ENCODE data around the gene SLC6A8.
A peak's percentile ranks its signal among the peaks of the same experiment; 100 is the strongest.

SLC6A8 gene

DNA sequence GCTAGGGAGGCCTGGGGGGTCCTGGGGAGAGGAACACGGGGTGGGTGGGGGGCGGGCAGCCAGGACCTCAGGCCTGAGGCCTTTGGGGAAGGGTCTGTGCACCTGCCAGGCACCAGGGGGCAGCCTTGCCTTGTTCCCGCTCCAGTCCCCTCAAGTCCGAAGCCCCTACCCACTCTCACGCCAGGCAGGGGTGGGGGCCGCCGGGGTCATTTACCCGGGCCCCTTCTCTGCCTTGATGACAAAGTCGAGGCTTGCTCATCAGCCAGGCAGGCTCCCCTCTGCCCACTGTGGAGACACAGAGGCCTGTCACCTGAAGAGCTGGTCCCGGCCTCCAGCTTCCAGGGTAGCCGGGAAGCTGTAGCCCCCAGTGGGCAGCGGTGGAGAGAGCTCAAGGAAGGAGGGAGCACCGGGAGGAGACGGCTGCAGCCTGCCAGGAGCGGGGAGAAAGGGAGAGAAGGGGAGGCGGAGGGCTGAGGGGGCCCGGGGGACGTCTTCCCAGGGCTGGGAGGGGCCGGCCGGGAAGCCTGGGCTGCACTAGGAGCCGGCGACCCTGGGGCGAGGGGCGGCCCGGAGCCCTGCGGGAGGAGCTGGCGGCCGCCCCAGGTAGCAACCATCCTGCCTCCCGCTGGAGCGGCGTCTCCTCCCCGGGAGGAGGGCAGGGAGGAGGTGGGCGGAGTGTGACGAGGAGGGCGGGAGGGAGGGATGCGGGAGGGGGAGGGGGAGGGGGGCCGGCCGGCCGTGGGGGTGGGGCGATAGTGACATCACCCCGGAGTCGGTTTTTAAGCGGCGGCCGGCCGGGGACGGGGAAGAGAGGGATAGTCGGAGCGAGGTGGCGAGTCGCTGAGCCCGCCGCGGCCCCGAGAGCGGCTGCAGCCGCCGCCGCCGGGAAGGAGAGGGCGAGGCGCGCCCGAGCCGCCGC is at the start of gene SLC6A8:
TSS of gene SLC6A8 (plus strand) at position 806 of the 919 bp plus-strand sequence. CDS start 649 bp downstream, outside the sequence.
- DNase-seq, result peak; percentile 56

DNA sequence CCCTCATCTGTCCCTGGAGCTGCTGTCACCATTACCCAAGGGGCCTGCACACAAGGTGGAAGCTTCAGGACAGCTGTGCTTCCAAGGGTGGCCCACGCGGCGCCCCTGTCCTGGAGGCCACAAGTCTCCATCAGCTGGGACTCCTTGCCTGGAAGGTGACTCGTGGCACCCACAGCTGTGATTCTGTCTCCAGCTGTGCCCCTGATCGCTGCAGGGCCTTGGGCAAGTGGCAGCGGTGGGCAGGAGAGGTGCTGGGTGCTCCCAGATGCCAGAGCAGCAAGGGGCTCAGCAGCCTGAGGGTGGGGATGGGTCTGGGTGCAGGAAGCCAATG is 49.7 kb upstream of the SLC6A8 start:
- no peak for DNase-seq

DNA sequence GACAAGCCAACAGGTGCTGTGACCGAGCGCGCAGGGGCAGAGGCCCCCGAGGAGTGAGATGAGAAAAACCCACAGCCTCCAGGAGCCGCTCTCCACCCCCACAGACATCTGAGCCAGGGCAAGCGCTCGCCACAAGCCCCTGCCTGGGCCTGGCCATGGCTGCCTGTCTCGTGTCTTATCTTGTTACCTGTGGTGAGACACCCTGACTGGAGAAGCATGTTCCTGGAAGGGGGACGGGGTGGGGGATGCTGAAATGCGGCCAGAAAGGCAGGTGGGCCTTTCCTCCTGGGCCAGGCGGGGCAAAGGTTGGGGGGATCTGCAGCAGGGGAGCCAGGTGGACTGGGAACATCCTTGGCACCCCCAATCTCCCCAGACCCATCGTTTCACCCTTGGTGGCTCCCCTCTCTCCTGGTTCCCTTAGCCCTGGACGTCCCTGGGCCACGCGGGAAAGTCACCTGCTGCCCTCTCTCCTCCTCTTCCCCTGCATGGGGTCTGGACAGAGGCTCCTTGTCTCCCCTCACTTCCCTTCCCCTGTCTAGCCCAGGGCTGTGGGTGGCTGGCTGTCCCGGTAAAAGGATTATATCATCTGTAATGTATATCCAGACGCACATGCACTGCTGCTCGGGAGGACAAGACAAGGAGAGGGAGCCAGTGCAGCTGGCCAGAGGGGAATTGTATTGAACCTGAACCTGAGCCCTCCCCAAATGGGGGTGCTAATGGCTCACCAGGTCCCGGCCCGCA is 49.1 kb upstream of the SLC6A8 start:
- DNase-seq, result no peak

DNA sequence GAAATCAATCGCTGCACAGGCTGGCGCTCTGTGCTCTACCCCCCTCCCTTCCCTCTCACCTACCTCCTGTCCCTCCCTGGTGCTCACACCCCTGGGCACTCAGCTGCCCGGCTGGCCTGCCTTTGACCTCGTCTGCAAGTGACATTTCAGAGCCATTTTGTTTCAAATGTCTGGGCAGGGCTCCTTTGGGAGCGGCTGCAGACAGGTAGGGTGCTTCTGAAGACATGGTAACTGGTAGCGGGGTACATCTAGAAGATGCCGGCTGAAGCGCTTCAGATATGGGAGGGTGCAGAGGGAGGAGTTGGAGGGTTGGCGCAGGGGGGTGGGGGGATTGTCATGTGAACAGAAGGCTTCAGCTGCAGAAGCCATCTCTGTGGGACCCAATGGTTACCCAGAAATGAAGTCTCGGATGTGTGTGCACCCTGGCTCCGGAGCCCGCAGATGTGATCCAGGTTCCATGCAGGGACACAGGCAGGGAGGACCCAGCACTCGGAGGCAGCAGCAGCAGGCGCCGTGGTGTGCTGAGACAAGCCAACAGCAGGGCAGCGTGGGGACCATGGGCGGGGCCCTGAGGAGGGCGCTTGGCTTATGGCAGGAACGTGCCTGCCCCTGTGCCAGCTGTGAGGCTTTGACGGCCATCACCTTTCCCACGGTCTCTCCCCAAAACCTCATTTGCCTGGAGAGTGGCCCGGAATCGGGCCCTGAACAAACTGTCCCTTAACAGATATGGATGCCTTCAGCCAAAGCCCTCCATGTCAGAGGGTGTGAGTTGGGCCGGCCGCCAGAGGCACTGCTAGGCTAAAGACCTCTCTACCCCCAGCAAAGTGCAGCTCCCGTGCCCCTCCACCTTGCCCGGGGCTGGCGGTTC is 48.3 kb upstream of the SLC6A8 start:
- DNase-seq, result no peak

DNA sequence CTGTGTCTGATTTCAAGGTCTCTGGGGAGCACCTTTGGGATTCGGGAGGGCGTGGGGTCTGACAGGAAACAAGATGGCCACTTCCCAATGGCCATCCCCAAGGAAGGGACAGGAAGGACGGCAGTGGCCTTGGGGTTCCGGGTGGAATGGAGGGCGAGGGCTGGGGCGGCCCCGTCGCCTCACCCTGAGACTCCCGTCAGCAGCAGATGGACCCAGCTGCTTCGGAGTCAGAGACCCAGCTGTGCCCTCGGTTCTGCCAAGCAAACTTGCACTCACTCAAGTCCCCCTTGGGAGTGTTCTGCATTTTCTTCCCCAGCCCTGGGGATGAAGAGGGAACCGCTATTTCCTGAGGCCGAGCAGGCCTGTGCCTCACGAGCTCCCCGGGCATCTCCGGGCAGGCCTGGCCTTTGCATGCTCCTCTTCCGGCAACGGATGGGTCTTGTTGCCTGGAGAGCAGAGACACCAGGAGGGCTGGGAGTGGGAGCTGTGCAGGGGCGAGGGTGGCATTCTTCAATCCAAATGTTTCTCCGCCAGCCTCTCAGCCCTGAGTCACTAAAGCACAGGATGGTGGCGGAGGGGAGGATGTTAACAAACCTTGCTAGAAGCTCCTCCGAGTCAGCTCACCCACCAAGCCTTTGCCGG is 47.6 kb upstream of the SLC6A8 start:
- DNase-seq, result no peak

DNA sequence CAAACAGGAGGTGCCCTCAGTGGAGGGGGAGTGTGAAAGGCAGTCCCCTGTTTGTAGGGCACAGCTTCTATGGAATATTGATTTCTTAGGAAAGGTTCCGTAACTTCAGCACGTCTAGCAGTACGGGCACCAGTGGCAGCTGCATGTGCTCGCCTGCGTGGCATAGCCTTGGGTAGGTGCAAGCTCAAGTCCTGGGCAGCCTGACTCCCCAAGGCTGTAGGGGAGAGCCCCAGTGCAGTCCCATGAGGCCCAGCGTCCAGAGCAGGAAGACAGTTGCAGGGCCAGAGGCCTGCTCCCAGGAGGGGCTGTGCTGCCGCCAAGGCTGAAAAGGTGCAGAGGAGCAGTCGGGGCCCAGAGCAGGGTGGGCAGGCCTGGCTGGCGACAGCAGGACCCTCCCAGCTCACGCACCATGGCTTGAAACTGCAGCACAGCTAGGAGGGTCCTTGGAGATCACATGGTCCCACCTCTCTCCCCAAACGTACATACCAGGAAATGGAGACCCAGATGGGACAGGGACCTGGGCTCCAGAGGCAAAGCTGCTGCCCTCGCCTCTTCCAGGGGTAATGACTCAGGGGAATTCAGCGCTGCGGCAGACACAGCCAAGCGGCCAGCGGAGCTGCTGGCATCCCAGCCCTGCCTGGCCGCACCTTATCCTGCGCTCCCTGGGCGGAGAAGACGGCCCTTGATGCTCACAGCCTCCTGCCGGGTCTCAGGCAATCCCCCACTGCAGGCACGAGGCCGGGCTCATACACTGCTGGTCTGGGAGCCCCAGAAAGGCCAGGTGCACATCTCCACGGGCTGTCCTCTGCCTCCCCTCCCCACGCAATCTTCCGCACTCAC is 46.8 kb upstream of the SLC6A8 start:
- no peak for DNase-seq

DNA sequence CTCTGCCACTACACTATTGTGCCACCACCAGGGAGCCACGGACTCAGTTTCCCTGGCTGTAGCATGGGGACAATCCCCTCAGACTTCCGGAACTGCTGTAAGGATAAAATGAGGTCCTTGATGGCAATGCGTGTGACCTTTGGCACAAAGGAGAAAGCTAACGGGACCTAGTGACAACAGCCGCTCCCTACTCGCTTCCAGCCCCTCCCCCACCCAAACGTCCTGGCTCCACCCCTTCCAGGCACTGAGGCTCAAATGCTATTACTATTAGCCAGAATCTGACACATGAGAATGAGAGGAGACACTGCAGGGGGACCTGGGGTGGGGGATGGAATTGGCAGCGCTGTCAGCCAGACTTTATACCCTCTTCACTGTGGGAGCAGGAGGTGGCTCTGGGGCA is 46.1 kb upstream of the SLC6A8 start:
- no peak for DNase-seq

DNA sequence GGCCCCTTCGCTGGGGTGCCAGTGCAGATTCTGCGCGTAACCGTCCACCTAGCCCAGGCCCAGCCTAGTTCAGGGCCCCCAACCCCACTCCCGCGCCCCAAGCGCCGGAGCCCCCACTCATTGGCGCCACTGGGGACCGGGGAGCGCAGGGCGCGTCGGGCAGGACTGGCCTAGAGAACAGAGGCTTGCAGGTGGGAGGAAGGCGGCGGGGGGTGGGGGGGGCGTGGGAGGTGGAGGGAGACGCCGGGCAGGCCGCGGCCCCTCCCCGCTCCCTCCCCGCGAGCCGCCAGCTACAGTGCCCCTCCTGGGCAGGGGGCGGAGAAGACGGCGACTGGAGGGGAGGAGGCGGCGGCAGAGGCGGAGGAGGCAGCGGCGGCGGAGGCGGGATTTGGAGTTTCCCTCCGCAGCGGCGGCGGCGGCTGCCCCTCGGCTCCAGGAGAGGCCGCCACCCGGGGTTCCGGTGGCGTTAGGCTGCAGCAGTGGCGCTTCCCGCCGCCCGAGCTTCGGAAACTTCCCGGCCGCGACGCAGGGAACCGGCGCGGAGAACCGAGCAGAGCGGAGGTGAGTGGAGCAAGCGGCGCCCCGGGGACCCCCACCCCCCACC is 45.6 kb upstream of the SLC6A8 start:
- DNase-seq, result no peak

DNA sequence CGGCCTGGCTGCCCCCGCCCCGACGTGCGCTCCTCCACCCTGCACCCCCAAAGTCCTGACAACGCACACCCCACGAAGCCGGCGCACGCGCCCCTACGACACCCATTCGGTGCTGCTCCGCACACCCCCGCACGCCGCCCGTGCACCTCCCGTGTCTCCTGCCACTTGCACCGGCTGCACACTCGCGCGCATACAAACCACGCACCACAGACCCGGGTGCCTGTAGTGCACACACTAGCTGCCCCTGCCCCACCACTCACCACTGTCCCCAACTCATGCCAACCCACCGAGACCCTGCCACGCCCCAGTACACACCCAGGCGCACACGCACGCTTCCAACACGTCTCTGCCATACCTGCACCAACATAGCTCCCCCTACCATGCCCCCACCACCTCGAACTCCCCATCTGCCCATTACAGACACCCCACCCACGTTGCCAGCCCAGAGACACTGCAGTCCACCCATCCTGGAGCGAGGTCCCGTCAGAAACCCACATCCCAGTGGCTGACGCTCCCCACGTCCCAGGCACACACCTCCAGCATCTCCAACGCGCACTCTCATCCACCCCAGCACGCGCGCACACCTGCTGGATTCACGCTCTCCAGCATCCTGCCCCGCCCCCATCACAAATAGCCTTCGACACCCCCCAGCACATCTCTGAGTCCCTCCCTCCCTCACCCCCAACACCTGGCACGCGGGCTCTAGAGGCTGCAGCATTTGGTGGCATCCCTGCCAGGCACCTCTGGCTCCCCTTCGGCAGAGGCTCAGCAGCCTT is 44.9 kb upstream of the SLC6A8 start:
- DNase-seq, result no peak

DNA sequence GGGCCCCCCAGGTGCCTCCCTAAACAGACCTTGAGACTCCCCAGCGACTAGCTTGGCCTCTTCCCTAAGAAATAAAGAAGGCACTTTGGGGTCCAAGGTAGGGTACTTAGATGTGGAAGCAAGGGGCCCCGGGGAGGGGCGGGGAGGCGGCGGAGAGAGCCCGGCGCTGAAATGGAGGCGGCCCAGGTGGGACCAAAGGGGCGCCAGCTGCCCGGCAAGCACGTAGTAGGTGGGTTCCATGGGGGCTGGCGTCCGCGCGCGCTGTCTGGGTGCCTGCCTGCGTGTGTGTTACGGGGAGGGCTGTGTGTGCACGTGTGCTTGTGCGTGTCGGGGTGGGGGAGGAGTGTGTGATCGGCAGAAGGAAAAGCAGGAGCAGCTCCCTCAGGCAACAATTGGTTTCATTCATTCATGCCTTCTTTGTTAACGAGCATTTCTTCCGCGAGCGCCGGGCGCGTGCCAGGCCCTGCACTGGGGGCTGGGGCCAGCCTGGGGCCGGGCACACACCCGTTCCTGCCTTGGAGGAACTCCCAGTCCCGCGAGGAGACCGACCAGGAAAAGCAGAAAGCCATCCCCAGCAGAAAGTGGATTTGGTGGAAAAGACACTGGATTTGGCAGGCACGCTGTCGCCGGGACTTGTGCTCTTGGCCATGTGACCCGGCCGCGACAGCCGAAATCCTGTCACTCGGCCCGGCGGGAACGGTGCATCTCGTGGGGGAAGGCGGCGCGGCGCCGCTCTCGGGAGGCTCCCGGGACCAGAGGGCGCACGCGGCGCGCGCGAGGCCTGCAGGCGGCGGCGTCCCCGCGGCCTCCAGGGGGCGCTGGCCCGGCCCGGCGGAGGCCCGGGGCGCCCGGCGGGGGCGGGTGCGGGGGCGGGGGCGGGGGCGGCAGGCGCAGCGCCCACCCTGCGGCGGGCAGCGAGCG is 44.0 kb upstream of the SLC6A8 start:
- no peak for DNase-seq

DNA sequence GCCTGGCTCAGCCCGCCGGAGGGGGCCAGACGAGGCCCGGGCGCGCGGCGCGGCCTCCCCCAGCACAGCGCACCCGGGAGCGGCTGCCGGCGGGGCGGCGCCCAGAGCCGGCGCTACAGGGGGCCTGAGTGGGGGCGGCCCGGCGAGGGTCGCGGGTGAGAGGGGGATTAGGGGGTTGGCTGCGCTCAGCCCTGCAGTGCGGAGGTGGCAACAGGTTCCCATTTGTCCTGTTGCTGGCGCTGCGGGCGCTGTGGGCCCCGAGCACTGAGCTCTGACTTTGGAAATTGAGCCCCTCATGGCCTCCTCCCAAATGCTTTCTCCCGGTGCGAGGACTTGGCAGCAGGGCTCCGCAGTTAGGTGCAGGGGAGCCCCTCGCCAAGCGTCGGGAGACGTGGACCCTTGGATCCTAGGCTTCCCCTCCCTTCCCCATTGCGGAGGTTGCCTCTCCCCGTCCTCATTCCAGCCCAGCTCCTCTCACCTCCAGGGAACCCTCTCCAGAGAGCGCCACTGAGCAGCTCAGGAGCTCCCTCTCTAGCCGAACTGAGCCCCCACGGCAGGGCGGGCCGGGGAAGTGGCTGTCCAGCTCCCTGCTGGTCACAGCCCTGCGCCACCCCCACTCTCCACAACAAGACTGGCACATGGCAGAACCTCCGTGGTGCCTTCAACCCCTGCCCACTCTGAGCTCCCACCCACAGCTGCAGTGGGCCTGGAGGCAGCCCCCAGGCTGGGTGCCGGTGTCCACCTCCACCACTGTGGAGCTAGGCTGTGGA is 43.2 kb upstream of the SLC6A8 start:
- DNase-seq, result no peak

DNA sequence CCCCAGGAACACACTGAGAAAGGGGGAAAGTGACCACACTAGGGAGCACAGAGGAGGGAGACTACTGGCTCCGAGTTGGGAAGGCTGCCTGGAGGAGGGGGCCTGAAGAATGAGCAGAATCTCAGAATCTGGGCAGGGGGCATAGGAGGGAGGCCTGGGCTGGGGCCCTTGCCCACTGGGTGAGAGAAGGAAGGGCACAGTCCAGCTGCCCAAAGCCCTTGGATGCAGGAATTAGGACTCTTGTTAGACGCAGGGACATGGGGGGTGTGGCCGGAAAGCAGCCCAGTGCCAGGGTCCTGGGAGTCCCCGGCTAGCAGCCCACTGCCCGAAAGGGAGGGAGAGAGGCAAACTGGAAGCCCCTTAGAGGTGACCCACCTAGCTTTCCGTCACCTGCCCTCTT is 42.6 kb upstream of the SLC6A8 start:
- no peak for DNase-seq

DNA sequence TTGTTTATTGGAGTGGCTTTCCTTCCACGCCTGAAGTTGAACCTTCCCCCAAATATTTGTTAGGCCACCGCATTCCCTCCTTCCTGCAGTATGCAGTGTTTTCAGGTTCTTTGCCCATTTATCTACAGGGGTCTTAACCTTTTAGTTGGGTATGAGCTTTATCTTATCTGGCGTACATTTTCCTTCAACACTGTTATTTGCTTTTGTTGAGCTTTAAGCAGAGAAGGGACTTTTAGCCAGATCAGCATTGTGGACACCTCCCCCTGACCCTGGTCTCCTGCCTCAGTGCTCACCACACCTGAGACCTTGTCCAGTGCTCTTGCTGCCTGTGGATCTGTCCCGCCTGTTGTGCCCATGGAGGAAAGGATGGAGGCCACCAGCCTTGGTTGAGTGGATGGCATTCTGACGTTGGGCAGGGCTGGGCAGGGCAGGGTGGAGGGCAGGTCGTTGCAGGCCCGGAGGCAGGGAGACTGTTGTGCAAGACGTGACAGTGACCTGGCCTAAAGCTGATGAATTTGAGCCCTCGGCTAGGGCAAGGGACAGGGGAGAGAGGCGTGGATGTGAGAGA is 41.7 kb upstream of the SLC6A8 start:
- DNase-seq, result no peak

DNA sequence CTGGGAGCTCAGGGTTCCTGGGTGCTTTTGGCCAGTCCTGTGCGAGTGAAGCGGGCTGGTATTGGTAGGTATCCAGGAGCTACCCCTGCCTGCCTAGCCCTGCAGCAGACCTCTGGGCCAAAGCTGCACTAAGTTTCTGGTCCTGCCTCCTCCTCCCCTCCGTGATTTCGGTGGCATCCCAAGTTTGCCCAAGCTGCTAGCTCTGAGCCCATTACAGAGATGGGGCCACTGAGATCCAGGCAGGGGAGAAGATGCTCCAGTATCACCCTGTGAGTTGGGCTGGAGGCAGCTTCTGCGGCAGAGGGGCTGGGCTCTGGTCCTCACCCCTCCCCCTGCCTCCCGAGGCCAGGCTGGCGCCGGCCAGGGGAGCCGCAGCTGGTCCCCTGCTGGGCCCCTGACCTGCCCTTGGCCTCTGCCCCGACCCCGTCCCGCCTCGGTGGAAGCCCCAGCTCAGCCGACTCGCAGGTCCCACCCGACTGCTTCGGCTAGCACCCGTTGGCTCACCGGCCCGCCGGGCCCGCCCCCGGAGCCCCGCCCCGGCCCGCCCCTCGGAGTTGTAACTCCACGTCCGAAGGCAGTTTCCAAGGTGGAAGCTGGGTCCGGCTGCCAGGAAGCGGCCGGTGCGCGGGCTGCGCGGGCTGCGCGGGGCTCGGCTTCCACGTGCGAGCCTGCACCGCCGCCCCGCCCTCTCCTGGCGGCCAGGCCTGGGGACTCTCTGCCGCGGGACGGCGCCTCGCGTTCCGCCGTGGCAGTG is 40.9 kb upstream of the SLC6A8 start, which contains the start of gene DUSP9:
TSS of gene DUSP9 (plus strand) at position 584 of the 754 bp plus-strand sequence. CDS start 751 bp downstream, outside the sequence.
- DNase-seq, result no peak

DNA sequence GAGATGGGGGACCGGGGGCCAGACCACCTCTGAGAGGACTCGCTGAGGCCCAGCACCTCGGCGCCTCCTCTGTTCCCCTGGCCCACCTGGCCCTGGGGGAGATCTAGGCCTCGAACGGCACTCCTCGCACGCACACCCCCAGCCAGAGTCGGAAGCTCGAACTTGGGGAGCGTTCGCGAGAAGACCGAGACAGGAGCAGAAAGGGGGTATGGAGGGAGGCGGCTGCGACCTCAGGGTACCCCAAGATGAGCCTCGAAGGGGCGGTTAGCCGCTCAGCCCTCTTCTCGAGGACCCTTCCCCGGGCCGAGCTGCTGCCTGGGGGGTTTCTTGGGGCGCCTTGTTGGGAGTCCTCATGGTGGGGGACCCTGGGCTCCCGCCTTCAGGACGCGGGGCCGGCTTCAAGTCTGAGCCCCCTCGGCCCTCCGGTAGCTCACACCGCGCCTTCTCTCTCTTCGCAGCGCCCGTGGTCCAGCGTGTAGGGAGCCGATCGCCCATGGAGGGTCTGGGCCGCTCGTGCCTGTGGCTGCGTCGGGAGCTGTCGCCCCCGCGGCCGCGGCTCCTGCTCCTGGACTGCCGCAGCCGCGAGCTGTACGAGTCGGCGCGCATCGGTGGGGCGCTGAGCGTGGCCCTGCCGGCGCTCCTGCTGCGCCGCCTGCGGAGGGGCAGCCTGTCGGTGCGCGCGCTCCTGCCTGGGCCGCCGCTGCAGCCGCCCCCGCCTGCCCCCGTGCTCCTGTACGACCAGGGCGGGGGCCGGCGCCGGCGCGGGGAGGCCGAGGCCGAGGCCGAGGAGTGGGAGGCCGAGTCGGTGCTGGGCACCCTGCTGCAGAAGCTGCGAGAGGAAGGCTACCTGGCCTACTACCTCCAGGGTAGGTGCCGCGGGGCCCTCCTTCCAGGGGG is 40.0 kb upstream of the SLC6A8 start:
- no peak for DNase-seq

Measured in HCEC 1CT (cell line).